Limb (tissue), 2 donors: Measurements from ENCODE around the gene GRID2.

Experiments used
- DNase-seq, 2 donors: peaks; one replicate each; pipeline ENCODE4 v3.0.0-alpha.2; 2016; ENCODE audit errors: extremely low spot score in 2 of 2

GRID2 gene

DNA sequence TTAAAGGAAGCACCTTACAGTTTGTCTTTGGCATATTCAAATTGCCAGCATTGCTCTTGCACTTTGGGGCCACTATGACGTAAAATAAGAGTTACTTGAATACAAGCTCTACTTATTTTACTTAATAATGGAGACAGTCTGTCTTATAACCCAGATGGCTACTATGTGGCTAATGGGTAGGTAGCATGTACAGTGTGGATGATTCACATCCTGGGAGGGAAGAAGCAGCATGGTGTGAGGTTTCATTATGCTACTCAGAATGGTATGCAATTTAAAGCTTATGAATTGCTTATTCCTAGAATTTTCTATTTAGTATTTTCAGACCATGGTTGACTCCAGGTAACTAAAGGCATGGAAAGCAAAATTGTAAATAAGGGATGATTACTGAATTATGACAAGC lies 763.0 kb downstream of the GRID2 start:
- no peak for DNase-seq

DNA sequence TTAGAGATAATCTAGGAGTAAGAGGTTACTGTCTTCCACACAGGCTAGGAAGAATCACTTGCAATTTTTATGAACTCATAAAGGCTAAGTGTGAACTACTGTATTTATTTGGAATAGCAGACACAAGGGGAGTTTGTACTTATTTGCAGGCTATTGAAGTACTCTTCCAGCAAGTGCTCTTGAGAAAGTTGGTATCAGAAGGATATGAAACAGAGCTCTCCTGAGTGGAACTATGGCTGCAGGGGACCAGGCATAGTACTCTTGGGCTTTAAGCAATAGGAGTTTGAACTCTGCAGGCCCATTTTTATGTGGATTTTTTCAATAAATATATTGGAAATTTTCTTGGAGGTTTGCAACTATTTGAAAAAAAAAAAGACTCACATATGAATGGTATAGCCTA lies 768.5 kb downstream of the GRID2 start:
- no peak for DNase-seq

DNA sequence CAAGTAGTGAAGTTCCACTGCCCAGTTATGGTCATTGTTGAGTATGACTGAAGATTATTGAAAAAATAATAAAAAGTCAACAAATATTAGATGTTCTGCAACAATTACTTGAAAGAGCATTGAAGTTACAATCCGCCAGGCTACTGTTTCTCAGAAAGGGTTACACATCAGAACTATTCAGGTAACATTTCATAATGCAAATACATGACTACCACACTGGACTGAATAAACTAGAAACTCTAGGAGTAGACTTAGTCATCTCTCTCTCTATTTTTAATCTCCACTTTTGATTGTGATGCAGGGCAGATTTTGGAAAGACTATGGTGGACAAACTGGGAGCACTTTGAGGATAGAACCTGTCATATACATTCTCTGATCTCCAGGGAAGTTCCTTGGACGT lies 776.5 kb downstream of the GRID2 start:
- DNase-seq = no peak

DNA sequence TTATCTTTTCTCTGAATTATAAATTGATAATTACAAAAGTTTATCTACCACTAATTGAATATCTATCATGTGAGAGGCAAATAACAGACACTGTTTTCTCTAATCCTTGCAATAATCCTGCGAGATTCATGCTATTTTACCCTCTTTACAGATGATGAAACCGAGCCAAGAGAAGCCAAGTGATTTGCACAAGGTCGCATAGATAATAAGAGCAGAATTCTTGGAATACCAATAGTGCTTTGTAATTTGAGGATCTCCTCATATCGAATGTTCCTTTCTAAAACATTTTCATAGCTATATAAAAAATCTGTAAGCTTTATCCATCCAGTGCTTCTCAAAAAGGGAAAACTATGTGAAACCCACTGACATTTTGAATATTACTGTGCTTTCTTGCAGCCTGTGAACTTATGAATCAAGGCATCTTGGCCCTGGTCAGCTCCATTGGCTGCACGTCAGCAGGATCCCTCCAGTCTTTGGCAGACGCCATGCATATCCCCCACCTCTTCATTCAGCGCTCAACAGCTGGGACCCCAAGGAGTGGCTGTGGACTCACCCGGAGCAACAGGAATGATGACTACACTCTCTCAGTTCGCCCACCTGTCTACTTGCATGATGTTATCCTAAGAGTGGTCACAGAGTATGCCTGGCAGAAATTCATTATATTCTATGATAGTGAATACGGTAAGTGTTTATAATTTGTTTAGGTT lies 781.0 kb downstream of the GRID2 start:
- no peak for DNase-seq

DNA sequence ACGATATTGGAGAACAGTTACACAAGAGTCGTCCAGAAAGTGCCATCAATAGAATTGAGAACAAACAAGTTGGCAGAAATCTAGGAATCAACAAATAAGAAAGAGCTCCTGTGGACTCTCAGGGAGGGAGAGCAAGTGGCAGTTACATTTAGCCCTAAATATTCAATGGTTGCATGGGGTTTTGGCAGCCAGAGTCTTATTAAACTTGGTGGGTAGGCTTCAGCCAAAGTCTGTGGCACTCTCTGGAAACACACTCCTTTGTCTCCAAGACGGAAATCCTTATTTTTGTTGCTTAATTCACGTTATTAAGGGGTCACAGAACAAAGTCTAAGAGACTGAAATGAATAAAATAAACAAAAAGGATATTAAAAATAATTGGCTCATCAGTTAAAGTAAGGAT lies 782.6 kb downstream of the GRID2 start:
- DNase-seq = no peak

DNA sequence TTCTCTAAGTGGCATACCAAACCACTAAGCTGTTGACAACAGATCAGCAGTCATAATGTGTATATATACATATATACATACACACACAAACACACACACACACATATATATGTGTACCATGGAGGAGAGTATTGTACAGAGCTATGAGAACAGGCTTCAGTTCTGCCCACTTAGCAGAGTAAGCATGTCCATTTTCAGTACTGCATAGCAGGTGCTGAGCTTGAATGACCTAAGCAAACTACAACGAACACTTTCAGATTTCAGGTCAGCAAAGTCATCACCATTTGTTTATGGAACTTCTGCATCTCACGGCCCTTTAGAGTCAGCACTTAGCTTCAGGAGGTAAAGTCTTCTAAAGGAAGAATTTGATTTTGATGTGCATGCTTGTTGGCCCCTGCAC lies 789.0 kb downstream of the GRID2 start:
- no peak for DNase-seq

DNA sequence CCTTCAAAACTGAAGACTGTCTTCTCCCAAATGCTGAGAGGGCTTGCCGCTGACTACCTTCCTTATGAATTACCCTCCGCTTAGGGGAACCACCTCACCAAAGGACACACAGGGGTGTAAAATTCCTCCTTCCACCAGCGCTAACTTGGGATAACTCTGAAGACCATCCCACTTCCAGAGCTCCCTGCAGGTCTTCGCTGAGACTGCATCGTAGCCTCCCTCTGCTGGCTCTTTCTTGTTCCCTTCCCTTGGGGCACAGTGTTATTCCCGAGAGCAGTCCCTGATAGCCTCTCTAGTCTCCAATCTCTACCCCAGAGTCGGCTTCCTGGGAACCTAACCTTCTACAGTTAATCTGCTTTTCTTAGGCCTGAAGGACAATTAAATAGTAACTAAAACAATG lies 799.3 kb downstream of the GRID2 start:
- DNase-seq = no peak

DNA sequence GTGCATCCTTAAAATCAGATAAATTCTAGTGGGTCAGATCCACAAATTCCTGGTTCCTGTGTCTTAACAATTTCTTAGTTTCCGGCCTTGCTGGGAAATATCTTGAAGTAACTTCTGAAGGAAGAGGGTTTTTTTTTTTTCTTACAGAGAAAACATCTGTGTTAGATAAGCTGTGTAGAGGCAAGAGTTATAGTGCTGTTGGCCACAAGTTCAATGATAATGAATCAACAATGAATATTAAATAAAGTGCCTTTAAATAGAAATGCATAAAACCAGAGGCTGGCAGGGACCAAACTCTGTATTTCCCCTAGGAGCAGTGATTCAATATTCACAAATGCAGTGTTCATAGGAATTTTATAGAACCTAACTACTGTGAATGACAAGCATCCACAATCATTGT lies 812.9 kb downstream of the GRID2 start:
- no peak for DNase-seq

DNA sequence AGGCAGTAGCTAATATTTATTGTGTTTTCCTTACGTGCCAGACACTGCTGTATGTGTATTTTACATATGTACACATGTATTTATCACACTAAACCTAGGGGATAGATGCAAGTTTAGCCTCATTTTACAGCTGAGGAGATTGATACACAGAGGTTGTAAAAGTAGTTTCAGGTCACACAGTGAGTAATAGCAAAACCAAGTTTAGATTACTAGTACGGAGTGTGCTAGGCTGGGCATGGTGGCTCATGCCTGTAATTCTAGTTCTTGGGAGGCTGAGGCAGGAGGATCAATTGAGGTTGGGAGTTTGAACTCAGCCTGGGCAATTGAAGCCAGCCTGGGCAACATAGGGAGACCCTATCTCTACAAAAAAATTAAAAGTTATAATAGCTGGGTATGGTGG lies 823.7 kb downstream of the GRID2 start:
- no peak for DNase-seq

DNA sequence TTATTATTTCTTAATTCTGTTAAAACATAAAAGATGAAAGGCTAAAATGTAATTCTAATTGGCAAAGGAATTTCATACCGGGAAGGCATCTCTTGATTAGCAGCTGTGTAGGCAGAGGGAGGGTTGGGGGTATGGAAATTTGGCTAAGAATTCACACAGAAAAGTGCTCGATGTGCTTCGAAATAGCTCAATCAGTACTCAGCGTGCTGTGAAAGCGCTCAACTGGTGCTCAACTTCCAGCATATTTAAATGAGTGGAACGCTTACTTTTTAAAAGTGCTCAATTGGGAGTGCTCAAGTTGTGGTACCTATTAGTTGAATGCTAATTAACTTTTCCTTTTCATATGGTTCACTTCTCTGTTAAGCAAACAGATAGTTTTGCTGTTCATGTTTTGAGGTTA lies 828.9 kb downstream of the GRID2 start:
- no peak for DNase-seq

DNA sequence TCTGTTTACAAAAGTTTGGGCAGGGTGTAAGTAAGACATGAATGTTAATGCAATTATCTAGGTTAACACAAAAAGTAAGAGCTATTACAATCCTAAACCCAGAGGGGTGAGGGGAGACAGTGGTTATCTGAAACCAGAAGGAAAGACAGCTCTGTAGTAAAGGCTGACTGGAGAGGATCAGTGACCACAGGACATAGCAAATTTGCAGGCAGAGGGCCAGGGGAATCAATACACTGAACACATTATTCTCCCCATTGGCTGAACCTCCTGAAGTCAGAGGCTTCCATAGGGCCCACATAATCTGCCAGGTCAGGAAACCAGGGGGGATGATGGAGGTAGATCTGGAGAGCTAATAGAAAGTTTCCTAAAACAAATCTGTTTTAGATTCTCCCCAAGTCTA lies 835.4 kb downstream of the GRID2 start:
- DNase-seq = no peak

DNA sequence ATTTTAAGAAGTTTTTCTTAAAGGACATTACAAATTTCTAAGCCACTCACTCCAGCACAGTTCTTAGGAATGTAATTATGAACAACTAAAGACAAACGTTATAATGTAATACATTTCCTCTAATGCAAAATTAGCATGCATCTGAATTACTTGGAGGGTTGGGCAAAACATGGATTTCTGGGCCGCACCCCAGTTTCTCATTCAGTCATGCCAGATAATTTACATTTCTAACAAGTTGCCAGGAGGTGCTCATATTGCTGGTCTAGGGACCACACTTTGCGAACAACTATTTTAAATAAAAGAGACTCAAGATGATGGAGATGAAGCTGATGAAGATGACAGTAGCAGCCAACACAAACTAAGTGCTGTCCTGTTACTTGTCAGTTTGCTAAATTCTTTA lies 840.1 kb downstream of the GRID2 start:
- DNase-seq = no peak

DNA sequence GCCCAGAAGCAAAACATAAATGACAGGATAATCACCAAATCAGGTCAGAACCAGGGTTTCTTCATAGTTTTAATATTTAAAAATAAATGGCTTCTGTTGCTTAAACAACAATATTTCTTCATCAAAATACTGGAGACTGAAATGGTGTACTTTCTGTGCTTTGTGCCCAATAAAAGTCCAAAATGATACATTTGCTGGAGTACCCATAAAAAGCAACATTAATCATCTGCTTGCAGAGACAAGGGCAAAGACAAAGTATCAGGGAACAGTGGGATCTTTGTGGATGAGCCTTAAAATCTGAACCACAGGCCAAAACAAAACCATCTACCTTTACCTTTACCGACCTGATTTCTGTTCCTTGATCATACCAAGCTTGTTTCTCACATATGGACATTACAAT lies 840.9 kb downstream of the GRID2 start:
- DNase-seq = no peak

DNA sequence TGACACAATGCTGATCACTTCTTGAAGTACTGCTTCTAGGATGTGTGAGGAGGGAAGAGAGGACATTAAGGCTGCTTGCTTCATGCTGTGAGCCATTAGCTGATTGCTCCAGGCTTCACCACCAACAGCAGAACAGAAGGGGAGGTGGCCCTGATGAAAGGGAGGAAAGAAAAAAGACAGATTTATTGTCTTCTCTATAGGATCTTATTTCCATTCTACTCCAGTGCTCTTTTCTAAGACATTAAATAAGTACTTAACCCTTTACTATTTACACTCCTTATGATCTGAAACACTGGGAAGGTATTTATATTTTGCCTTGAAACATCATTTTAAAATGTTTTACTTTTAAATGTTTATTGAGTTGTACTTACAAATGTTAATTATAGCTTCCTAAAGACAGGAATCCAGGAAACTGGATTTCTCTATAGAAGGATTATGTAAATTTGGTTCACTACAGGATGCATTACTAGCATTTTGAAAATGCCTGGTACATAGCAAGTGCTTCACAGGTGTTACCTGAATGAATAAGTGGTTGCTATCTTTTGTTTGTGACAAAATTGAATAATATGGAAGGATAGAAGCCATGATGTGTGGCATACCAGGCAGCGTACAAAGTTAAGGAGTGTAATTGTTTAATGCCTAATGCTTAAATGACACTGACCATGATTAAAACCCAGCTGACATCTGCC lies 843.9 kb downstream of the GRID2 start:
- no peak for DNase-seq

DNA sequence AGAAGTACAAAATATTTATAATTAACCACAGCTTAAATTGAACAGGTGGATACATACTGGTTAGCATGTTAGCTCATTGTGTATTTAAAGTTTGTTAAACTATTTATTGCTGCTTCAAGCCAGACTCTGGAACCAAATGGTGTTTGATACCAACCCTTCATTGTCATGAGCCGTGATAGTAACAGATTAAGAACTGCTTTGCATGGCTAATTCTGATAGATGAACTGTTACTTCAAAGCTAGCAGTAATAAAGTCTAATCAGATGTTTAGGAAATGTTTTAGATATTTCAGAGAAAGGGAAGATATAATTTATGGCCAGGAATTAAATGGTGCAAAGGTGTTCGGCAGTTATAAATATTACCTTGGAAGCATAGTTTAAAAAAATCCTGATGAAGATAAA lies 848.7 kb downstream of the GRID2 start:
- no peak for DNase-seq

DNA sequence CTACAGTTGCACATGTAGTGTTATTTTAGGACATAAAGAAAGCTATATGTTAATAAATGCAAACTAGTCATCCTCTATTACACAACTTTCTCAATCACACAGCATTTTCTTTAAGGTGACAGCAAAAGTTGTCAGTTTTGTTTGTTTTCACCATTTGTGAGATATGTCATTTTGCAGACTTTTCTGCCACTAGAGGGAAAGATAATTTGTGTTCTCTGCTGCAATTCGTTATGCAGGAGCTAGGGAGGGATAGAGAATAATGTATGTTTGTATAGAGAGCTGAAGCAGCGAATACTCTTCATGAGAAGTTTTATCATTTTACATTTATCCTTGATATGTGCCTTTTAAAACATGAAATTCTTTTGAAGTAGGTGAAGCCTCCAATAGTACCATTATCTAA lies 854.2 kb downstream of the GRID2 start:
- no peak for DNase-seq

DNA sequence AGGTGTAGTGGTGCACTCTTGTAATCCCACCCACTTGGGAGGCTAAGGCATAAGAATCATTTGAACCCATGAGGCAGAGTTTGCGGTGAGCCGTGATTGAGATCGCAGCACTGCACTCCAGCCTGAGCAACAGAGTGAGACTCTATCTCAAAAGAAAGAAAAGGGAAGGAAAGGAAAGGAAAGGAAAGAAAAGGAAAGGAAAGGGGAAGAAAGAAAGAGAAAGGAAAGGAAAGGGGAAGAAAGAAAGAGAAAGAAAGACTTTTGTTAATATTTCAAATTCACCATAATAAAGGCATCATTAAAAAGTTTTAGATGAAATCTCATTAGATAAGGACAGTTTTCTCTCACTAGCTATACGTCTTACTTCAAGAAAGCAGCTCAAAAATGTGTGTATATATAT lies 864.3 kb downstream of the GRID2 start:
- no peak for DNase-seq

DNA sequence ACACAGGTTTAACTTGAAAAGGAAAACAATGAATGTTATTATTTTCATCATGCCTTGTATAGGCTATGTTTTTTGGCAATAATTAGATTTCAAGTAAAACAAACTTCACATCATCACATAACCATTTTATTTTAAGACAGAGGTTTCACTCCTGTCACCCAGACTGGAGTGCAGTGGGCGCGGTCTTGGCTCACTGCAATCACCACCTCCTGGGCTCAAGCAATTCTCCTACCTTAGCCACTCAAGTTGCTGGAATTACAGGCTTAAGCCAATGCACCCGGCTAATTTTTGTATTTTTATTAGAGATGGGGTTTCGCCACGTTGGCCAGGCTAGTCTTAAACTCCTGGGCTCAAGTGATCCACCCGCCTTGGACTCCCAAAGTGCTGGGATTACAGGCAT lies 866.2 kb downstream of the GRID2 start:
- no peak for DNase-seq

DNA sequence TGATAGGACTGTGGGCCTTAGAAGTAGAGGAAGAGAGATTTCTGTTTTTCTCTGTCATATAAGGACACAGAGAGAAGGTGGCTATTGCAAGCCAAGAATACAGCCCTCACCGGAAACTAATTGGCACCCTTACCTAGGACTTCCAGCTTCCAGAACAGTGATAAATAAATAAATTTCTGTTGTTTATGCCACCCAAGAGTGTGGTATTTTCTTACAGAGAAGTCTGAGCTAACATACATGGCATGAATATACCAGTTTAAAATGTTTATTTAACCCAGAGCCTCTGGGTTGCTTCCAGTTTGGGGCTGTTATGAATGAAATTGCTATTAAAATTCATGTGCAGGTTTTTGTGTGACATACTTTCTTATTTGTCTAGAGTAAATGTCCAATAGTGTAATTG lies 870.8 kb downstream of the GRID2 start:
- DNase-seq = no peak

DNA sequence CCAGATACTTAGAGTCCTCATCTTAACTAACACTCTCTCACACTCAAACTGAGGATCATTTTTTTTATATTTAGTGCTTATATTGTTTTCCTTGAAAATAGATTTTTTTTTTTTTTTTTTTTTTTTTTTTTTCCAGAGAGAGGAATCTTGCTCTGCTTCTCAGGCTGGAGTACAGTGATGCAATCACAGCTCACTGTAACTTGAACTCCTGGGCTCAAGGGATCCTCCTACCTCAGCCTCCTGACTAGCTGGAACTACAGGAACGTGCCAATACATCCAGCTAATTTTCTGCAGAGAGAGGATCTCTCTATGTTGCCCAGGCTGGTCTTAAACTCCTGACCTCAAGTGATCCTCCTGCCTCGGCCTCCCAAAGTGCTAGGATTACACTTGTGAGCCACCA lies 874.5 kb downstream of the GRID2 start:
- no peak for DNase-seq

DNA sequence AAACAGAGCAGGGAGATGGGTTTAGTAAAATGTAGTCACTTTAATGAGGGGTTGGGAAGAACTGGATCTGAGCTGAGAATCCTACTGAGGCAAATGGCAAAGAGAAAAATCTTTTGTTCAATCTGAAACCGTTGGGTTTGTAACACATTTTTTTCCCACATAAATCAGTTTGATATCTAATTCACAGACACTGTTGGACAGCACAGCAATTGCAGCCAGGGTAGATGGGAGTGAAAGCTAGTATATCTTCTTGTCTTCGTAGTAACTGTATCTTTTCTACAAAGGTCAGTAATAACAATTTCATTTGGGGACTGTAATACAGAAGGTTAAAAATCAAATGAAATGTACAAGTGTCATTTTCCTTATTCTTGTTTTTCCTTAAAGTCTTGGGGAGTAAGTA lies 875.3 kb downstream of the GRID2 start:
- DNase-seq = no peak

DNA sequence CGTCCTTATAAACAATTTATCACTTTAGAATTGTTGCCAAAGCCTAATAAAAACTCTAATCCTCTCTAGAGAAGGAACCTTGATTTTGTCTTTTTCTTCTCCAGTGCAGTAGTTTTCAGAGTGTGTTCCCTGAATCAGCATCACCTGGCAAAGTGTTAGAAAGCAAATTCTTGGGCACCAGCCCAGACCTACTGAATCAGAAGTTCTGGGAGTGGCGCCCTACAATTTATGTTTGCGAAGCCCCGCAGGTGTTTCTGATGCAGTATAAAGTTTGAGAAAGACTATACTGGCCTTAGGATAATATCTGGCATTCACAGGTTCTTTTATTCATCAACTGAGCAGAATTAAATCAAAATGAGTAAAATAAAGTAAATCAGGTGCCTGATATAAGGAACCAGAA lies 879.0 kb downstream of the GRID2 start:
- DNase-seq = no peak

DNA sequence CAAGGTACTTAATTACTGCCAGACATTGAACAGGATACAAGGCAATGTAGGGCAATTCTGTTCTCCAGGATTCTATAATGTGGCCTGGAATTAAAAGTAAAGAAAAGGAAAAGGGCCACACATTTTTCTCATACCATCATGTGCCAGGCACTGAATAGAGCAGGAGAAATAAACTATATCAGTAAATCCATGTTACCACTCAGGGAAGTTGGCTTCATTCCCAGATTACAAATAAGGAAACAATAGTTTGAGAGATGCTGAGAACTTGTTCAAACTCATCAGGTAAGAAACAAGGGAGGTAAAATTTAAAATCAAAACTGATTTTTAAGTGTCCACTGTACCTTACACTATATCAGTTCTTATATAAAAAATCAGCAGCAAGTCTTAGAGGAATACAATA lies 879.8 kb downstream of the GRID2 start:
- peak in 1 of 2 donors; percentile 19 for DNase-seq

DNA sequence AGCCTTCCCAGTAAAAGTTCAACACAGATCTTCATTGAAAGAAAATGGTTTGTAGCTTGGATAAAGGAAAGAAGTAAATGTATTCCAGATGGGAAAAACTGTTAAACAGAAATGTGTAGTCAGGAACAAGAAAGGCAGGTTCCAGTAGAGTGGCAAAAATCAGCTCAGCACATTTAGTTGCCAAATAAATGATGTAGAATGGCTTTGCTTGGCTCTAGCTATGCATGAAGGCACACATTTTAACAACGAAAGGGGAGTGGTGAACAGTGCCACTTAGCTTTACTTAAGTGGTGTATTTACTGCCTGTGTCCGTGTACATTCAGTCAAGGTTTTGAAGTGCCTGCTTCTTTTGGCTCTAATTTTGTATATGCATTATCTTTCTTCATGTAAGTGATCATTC lies 880.3 kb downstream of the GRID2 start:
- peak in 1 of 2 donors; percentile 47 for DNase-seq
